Inflammatory macrophage (primary cell): Measurements from ENCODE around the gene ANKLE2.
"Not testable (repeated sequence)": the region's sequence is repeated elsewhere in the genome, so short reads cannot be mapped to it uniquely, and the experiment has no call there.

ENCODE experiments used
- DNase-seq, 2 donors: peaks; one replicate each; pipeline ENCODE4 v3.0.0-alpha.2; 2020 to 2022
- total RNA-seq, 18 experiments: gene quantifications; one replicate each; lab custom pipeline; 2026; ENCODE audit warnings: mixed read lengths in 6 of 18, inconsistent platforms in 2 of 18; lab: John Stamatoyannopoulos, UW

The ANKLE2 gene
- 73.0 to 286 (median 140) reads per million in 18 experiments for total RNA-seq

GRCh38 chr12:132761032-132761920 lies at the start of gene ANKLE2:
Gene ANKLE2 (minus strand): TSS chr12:132761832. CDS start chr12:132761798, 34 bp downstream.
- peak; percentile 38 to 60 for DNase-seq

DNA sequence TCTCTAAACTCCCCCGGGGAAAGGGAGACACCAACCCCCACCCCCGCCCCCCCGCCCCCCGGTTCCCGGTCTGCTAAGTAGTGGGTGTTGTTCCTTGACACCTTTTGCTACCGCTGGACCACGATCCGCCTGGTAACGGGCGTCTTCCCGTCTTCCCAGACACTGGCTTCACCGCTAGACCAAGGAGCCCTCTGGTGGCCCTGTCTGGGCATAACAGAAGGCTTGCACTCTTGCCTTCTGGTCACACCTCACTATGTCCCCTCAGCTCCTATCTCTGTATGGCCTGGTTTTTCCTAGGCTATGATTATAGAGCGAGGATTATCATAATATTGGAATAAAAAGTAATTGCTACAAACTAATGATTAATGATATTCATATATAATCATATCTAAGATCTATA lies 47.8 kb upstream of the ANKLE2 start:
- peak; percentile 24 to 38 for DNase-seq

DNA sequence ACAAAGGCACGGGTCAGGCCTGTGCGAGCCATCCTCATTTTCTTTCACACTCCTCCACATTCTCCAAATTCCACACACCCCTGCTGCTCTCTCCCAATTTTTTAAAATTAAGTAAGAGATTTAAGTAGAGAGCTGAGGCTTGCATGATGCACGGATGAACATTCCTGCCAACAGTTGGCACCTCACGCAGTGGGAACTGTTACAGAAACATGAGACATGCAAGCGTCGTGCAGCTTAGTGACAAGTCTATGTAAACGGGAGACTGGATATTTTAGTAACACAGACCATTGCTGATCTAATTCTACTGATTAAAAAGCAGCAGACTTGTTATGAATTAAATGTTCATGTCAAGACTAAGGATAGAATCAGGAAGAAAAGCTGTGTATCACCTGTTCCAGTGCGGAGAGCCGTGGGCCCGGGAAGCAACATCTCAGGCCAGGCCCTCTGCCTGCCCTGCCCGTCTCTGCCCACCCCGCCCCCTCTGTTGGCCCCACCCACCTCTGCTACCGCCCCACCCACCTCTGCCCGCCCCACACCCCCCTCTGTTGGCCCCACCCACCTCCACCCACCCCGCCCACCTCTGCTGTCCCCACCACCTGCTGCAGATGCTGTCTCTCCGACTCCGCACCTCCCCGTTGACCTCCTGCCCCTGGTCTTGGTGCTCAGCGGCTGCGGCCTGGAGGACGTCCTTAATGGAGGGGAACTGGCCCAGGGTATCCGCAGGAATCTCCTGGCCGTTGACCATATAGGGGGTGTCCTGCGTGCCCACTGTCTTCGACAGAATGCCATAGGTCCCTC lies 45.9 kb upstream of the ANKLE2 start:
- DNase-seq: no peak

- DNase-seq: no peak
These were observed 45.2 kb upstream of the ANKLE2 start for GRCh38 chr12:132806857-132807256.

DNA sequence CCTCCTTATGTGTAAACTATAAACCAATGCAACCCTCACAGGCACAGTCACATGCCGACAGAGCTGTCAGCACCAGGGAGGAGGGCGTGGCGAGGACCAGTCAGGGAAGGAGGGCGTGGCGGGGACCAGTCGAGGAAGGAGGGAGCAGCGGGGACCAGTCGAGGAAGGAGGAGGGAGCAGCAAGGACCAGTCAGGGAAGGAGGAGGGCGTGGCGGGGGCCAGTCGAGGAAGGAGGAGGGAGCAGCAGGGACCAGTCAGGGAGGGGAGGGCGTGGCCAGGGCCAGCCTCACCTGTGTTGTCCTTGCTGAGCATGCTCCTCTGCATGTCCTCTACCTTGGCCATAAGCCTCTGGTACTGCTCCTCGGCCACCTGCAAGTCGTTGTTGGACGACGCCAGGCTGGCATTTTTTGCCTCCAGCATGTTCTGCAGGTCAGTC lies 42.8 kb upstream of the ANKLE2 start:
- DNase-seq: no peak

GRCh38 chr12:132803888-132804287 lies 42.3 kb upstream of the ANKLE2 start:
- no peak for DNase-seq

DNA sequence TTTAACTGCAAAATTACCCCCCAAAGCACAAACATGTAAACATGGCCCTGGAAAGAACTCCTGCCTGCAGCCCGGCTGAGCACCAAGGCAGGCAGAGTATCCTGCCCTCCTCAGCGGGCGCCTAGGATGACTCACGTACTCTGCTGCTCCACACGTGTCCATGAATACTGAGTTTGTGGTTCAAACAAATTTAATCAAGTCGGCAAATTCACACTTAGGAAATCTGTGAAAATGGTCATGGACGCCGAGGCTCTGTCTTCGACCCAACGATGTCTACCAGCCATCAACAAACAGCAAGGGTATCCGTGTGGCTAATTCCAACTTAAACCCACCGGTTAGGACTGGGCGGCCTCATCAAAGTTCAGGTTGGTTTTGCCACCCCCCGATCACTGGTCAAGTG lies 41.5 kb upstream of the ANKLE2 start:
- no peak for DNase-seq

GRCh38 chr12:132801741-132802140 lies 40.1 kb upstream of the ANKLE2 start:
- DNase-seq: no peak

- DNase-seq: no peak
These were observed 37.2 kb upstream of the ANKLE2 start for GRCh38 chr12:132798836-132799235.

DNA sequence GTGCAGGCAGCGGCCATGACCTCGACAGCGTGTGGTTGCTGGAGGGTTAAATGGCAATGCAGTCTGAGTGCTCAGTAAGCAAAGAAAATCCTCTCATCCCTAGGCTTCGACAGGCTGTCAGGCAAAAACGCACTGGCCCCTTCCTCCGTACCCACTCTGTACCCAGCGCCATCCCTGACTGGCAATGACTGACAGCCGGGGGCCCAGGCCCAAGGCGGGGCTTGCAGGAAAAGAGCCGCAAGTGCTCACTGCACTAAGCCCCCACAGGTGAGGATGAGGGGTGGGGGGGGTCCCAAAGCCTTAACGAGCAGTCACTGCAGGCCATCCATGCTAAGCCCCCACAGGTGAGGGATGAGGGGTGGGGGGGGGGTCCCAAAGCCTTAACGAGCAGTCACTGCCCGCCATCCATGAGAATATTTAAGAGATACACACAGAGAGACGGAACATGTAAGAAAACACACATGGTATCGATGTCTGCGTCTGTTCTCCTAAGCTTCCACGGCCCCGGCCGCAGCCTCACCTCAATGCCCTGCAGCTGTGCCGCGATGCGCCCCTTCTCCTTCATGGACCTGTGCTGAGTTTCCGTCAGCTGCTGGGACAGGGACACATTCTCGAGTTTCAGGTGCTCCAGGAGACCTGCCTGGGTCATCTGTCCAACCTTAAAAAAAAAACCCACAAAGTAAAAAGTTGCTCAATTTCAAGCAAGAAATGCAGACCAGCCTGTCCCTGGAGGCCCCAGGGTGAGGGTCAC lies 36.4 kb upstream of the ANKLE2 start:
- no peak for DNase-seq

GRCh38 chr12:132795847-132796246 lies 34.2 kb upstream of the ANKLE2 start:
- DNase-seq: no peak

DNA sequence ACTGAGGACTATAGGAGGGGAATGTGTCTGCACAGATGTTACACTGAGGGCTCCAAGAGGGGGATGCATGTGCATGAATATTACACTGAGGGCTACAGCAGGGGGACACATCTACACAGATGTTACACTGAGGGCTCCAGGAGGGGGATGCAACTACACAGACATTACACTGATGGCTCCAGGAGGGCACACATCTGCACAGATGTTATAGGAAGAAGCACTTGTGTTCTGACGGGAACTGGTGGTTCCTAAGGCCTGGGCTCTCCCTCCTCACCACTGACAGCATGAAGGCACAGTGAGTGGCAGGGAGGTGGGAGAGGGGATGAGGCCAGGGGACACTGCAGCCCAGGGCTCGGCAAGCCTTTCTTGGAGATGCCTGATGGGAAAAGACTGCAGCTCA lies 30.3 kb upstream of the ANKLE2 start:
- DNase-seq: not testable (repeated sequence)

DNA sequence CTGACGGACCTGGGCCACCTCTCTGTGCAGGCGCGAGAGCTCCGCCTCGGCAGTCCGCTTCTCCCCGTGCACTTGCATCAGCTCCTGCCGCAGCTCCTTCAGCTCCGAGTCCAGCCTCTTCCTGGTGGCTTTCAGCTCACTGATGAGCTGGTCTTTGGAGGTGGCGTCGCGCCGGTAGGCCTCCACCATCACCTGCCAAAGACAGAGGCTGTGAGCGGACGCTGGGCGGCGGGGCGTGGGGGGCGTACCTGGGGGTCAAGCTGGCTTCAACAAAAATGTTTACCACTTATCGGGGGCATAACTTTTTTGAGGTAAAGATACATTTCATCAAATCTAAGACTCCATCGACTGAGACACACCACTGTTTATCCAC lies 27.5 kb upstream of the ANKLE2 start:
- DNase-seq: no peak

DNA sequence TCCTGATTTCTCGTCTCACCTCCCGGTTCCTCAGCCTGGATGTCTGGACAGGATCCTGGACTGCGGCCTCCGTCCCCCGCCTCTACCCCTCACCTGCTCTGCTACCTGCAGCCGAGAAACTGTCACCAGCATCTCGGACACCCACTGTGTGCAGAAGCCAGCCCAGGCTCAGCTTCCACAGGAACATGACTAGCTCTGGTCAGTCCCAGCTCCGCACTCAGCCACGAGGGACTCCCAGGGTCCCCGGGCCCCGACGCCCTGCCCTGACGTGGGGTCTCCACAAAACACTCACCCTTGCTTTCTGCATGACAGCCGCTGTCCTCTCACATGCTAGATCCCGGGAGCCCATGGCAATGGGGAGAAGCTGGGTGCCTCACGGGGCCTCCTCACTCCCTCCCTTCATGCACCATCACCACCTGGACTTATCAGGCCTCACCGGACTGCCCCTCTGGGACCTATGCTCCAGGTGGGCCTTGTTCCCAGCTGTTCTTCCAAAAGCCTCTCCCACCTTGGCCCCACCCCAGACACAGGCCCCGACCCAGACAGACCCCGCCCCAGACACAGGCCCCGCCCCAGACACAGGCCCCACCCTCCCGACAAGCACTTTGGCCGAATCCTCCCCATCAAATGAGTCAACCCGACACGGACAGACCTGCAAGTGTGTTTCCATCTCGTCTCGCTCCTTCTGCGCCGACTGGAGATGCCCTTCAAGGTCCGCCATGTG lies 26.9 kb upstream of the ANKLE2 start:
- DNase-seq: no peak

GRCh38 chr12:132787877-132788276 lies 26.2 kb upstream of the ANKLE2 start:
- no peak for DNase-seq

- DNase-seq: no peak
These were observed 24.6 kb upstream of the ANKLE2 start for GRCh38 chr12:132786192-132786591.

DNA sequence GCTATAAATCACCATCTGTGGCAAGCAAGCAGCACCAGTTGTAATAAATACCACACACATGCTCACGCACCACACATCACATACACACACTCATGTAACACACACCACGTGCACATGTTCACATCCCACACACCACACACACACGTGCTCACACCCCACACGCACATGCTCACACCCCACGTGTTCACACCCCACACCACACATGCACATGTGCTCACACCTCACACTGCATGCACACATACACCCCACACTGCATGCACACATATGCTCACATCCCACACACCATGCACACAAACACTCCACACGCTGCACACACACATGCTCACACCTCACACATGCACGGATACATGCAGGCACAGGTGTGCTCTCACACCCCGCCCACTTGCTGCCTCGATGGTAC lies 22.9 kb upstream of the ANKLE2 start:
- DNase-seq: no peak

- peak; percentile 20 to 69 for DNase-seq
These were observed 22.4 kb upstream of the ANKLE2 start for GRCh38 chr12:132783917-132784531.

- DNase-seq: no peak
These were observed 20.3 kb upstream of the ANKLE2 start for GRCh38 chr12:132781938-132782337.

GRCh38 chr12:132779781-132780353 lies 18.2 kb upstream of the ANKLE2 start:
- no peak for DNase-seq

- DNase-seq: no peak
These were observed 16.0 kb upstream of the ANKLE2 start for GRCh38 chr12:132777614-132778013.
